Naive thymus-derived CD8-positive, alpha-beta T cell (primary cell): ENCODE results near the gene MBLAC2. TPM values are rescaled to one million over a fixed set of nuclear protein-coding genes. Genes with fewer than 3 reads are reported as not detected.

Source experiments
- polyA plus RNA-seq, 3 donors: library from polyadenylated mRNA; unstranded; fragments of 300-500 nt; fragmentation: Illumina TruSeq; gene quantifications; one replicate each; pipeline ENCODE4 v1.2.3, GENCODE V29; 2021
- total RNA-seq, 8 experiments: library from RNA in 2 of 8; stranded (reverse) in 2 of 8; gene quantifications; one replicate each; pipeline ENCODE4 v1.2.3 and lab custom pipeline; 2021 to 2026

Gene MBLAC2
- total and polyA plus RNA-seq, 5 experiments from 2014 or later = 4.7 to 15.8 (median 5.7) TPM

Other genes starting within 250 kb of the MBLAC2 start
- gene CETN3, start 65.0 kb downstream of the MBLAC2 start, total RNA-seq = 10 to 100 TPM; 17.6 to 22.8 TPM
- 10 to 100 TPM; 19.0 to 33.0 (median 26.7) TPM for gene CETN3, start 65.0 kb downstream of the MBLAC2 start, polyA plus RNA-seq
- 1 to 10 TPM; 3.2 TPM for gene POLR3G, start 93 bp upstream of the MBLAC2 start, total RNA-seq
- gene POLR3G, start 93 bp upstream of the MBLAC2 start, polyA plus RNA-seq = 1 to 10 TPM; 1.9 to 2.8 (median 2.1) TPM
- gene LYSMD3, start 54.8 kb upstream of the MBLAC2 start, total RNA-seq = 10 to 100 TPM; 25.1 to 26.9 TPM
- gene LYSMD3, start 54.8 kb upstream of the MBLAC2 start, polyA plus RNA-seq = 1 to 10 TPM; 6.6 to 8.4 (median 7.1) TPM
- under 1 TPM; 0.08 to 0.13 TPM for gene ADGRV1, start 84.0 kb upstream of the MBLAC2 start, total RNA-seq
- gene ADGRV1, start 84.0 kb upstream of the MBLAC2 start, polyA plus RNA-seq = under 1 TPM in 1 of 3 donors, not detected in 2; 0.37 TPM